HG03135 (cell line): ENCODE results near the gene CLCA1.

Source experiments
- ATAC-seq: cut with Tn5 transposase; IDR thresholded peaks from one replicate; pipeline ENCODE4 v1.9.1; 2021; ENCODE audit warnings: mild to moderate bottlenecking, moderate library complexity; ENCODE audit not compliant: unreplicated experiment

Gene CLCA1

DNA sequence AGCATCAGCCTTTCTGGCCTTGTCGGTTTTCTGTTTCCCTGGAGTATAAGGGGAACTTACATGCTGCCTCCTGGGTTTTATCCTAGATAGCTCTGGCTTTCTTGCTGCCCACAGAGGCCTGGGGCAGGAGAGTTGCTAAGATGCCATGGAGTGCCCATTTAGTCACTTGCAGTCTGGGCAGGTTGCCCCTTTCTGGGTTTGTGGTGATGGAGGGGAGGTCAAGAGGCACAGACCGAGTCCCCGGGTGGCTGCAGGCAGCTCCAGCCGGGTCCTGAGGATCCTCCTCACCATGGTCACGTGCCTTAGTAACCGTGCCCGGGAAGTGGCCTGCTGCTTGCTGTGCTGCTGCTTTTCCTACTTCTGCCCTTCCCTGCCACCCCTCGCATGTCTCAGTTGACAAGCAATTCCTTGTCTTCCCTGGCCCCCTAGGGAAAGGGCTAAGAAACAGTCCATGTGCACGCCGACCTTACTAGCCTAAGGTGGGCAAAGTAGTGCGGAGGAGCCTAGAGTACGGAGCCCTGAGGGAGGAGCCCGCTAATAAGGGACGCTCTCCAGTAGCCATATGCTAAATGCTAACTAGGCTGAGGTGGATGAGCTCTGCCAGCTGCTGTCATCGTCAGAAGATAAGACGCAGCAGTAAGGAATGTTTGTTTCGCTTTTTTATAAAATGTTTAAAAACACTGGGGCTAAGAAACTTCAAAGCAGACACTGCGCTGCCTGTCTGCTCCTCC, 34.8 kb downstream of the CLCA1 start:
- ATAC-seq = no peak

DNA sequence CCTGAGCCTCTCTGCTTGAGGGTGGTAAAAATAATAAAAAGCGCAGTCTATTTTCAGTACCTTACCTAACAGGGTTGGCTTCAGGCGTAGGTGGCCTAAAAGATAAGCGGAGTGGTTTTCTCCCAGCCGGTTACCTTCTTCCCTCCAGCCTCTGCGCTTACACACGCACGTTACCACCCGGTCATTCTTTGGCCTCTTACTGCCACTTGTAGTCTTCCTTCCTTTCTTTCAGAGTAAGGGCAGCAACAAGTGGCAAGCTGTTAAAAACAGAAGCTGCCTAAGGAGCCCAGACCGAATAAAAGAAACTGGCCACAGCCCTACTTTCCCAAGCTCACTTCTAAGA, 35.4 kb downstream of the CLCA1 start:
- no peak for ATAC-seq

DNA sequence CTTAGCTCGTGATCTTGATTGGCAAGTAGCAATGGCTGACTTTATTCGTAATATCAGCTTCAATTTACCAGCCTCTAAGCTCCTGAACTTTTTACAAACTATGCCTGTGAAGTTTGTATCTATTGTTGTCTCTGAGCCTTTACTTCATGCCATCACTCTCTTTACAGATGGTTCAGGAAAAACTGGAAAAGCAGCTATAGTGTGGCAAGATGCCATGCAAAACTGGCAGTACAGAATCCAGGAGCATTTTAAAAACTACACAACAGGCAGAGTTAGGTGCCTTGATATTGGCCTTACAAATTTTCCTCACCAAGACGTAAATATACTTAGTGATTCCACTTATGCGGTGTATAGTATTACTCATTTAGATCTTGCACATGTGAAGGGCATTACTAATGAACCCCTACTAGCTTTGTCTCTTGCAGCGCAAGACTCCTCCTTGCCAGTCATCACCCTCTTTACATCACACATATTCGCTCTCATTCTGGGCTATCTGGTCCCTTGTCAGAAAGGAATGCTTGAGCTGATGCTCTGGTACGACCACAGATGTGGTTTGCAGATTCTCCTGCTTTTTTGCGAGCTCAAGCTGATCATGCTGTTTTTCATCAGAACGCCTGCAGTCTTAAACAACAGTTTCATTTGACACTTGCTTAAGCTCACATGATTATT, 36.3 kb downstream of the CLCA1 start:
- no peak for ATAC-seq

DNA sequence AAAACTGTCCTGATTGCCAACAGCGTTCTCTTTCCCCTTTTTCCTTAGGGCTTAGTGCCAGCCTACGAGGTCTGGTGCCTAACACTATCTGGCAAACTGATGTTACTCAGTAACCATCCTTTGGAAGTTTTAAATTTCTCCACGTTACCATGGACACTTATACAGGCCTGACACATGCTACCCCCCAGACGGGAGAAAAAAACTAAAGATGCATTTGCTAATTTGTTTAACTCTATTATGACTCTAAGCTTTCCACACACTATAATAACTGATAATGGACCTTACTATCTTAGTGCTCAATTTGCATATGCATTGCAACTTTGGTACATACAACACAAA, 36.8 kb downstream of the CLCA1 start:
- no peak for ATAC-seq

DNA sequence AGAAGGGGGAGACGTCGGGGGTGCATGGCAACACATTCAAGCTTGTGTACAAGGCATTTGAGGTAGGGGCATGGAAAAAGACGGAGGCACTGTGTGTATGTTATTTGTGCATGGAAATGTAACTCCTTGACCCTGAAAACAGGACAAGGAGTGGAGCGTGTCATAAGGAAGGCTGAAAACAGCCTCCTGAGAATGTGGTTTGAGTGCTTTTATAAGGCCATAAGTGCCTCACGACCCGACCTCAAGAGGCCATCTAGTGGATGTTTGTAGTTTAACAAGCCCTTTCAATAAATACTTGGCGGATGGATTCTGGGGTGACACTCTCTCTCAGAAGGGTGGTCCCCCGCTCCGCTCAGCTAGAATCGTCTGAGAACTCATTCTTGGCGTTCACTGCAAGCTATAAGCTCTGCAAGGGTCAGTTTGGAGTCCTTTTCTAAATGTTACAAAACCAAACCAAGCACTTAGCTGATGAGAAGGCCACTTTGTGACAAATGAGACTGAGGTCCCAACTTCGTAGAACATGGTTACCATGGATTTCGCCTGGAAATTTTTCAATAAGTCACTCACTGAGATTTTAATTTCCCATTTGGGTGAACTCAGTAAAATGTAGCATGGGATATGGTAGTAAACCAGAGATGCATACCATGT, 39.3 kb downstream of the CLCA1 start:
- no peak for ATAC-seq

DNA sequence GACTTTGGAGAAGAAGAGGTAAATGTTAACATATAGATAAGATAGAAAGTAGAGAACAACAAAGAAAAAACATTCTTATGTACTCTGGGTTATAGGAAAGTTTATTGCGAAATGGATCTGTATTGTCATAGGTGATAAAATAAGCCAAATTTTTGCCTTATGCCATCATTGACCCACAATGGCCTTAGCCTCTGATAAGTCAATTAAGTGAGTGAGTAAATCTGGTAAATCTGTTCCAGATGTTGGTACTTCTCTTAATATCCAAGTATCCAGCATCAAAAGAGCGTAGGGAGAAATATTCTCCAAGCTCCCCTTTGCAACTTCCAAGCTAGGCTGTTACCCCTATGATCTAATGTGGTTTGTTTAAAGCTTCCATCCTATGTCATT, 39.8 kb downstream of the CLCA1 start:
- no peak for ATAC-seq

DNA sequence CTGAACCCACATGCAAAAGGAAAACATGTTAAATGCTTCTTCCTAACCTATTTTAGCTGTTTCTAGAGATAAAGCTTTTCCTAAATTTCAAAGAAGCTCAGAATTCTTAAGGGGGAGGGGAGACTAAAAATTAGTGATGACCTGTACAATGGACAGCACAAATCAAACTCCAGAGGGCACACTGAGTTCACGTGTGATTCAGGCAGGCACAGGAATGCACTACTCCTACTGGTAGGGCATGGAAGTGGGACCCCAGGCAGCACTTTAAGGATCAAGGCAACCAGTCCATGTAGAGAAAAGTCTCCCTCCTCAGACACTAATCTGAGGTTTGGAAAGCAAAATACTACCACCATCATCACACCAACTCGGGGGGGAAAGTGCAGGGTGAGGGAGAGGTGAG, 46.9 kb downstream of the CLCA1 start:
- ATAC-seq = no peak

DNA sequence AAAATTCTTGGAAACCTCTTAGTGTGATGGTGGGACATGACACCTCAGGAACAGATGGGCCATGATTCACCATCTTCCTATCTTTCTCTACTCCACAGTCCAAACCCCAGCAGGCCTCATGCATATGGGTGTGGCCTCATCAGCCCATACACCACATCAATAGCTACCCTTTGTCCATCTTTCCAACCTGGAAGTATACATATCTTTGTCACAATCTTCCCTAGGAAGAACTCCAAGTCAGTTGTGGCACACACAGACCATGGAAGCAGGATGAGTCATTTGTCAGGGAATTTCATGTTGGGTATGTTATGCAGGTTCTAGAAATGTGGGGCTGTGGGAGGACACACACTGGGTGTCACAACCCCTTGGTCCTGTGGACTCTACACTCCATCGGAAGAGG, 47.6 kb downstream of the CLCA1 start:
- ATAC-seq = no peak

DNA sequence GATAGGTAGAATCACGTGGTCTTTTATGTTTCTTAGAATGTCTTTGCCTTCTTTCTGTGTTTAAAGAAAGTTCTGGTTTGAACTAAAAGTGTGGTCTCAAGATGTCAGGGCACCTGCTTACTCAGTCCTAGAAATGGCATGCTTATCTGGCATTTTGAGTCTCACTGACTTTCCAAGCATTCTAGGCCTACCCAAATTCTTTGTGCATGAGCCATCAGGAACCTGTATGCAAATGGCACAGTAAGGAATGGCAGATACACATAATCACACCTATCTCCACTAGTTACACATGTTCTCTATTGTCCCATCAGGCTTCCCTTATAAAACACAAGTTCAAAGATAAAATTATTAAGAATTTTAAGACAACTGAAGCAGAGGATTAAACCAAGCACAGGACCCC, 48.6 kb downstream of the CLCA1 start:
- ATAC-seq = no peak

DNA sequence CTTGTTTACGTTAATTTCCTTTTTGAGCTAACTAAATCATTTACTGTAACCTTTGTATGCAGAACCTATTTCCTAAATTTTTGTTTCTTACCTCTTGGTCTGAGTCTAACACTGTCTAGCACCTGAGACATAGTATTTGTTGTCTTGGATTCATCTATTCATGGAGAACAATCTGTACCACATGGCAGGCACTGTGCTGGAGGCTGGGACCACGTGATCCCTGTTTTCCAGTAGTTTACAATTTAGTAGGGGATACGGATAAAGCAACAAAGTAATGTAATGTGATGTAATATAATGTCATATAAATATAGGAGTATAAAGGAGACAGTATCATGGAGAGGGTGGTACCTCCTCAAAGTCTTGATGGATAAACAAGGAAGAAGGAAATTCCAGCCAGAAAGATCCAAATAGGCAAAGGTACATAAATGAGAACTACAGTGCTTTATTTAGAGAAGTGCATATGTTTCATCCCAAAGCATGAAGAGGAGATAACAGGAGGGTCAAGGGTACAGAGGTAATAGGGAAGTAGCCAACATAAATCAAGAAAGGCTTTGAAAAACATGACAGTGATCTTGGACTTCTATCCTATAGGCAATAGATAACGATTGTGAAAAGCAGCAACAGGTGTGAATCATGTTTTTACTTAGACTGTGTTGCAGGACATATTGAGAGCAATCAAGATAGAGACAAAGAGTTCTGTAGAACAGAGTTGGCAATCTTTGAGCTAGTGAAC, 52.2 kb downstream of the CLCA1 start:
- ATAC-seq = no peak

DNA sequence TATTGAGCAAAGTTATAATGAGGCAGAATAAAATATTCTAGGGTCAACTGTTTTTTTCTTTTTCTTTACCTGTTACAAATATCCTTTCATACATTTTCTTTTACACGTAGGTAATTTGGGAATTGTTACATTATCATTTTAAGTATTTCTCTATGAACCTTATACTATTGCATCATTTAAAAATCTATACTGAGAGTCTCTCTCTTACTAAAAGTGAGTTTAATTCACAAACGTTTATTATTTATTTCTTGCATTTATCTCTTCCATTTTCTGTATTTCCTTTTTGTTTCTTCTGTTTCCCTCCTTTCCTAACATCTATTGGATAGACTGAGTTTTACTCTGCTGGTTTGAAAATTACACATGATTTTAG, 52.8 kb downstream of the CLCA1 start:
- ATAC-seq = no peak

DNA sequence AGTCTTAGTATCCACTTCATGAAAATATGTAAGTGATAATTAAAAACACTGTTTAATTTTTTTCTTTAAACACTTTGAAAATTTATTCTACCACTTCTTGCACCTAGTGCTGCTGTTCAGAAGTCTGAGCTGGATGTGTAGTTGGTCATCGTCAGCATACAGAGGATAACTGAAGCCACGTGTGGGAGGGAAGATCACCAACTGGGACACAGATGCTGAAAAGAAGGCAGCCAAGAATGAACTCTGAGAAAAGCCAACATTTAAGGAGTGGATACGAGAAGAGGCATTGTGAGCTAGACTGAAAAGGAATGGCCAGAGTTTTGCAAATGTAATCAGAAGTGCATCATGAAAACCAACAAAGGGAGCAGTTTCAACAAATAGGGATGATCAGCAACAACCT, 53.5 kb downstream of the CLCA1 start:
- no peak for ATAC-seq

DNA sequence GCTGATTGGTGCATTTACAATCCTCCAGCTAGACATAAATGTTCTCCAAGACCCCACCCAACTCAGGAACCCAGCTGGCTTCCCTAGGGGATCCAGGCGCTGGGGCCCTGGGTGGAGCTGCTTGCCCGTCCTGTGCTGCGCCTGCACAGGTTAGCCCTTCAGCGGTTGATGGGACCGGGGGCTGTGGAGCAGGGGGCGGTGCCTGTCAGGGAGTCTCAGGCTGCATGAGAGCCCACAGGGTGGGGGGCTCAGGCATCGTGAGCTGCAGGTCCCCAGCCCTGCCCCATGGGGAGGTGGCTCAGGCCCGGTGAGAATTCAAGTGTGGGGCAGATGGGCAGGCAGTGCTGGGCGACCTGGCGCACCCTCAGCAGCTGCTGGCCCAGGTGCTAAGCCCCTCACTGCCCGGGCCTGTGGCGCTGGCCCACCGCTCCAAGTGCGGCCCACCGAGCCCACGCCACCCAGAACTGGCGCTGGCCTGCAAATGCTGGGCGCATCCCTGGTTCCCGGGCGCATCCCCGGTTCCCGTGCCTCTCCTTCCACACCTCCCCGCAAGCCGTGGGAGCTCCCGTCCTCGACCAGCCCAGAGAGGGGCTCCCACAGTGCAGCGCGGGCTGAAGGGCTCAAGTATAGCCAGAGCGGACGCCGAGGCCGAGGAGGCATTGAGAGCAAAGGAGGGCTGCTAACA, 55.1 kb downstream of the CLCA1 start:
- no peak for ATAC-seq

DNA sequence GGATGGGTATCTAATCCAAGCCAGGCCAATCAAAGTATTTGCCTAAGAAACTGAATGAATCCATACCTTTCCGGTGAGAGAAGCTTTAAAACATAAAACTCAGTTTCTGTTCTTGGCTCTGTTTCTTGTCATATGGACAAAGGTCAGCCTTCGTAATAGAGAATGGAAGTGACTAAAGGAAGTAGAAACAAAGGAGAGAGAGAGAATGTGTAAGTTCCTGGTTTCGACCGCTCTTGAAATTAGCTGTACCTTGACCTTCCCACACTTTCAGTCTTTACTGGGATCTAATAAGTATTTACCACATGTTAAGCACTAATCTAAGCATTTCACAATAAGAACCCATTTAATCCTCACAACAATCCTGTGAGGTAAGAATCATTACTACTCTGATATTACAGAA, 58.6 kb downstream of the CLCA1 start:
- no peak for ATAC-seq

DNA sequence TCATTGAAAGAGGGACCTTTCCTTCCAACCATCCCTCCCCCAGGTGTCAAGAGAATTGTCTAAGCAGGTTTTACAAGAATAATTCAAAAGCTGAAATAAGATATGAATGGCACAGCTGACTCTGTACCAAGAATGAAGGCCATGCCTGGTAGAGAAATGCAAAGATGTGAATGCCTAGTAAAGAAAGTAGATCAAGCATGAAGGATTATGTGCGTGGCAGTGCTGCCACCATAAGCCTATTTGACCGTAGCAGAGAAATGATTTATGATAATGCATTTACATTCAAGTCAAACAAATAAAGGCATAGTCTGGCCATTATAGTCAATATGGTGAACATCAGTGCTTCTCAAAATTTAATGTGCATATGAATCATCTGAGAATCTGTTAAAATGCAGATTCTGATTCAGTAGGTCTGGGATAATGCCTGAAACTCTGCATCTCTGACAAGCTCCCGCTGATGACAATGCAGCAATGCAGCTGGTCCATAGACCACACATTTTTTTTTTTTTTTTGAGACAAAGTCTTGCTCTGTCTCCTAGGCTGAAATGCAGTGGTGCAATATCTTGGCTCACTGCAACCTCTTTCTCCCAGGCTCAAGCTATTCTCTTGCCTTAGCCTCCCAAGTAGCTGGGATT, 61.6 kb downstream of the CLCA1 start:
- ATAC-seq = no peak

DNA sequence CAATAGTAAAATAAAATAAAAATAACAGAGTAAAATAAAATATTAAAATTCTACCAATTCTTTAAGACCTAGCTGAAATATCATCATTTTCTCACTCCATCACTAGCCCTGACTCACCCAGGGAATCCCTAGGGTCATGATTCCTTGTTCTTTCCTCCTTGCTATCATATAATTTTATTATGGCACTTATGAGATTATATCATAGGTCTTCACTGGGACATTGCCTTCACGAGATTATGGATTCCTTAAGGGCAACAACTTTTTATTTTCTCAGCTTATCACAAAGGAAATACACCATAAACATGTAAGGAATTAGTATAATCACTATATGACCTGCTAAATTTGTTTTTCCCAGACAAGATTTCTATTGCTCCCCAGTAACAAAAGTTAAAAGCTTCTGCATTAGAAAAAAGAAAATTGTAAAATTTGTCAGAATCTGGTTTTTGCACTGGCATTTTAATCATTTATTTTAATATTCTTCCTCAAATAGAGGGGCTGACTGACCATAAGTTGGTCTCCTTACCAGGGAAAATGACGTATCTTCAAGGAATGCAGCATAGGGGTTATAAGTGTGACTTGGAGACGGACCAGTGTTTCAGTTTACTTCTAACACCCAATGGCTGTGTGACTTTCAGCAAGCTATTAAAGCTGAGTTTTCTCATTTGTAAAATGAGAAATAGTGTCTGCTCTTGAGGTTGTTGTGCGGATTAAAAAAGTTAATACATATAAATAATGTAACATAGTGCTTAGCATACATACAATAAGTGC, 69.4 kb downstream of the CLCA1 start:
- ATAC-seq = no peak

DNA sequence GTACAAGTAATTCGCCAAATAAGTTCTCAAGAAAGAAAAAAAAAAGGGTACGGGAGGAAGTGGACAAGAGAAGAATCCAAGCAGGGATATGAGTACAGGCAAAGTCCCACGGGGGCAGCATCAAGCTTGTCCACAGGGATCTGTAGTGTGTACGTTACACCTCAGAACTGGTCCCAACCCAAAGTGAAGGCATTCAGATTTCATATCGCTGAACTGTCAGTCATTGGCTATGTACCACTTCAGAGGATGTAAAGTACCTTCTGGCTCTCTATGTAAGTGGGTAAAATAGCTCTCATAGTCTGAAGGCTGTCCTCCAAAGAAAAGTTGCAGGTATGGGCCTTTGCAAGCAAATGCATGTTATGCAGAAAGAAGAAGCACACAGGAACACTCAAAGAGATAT, 70.0 kb downstream of the CLCA1 start:
- no peak for ATAC-seq

DNA sequence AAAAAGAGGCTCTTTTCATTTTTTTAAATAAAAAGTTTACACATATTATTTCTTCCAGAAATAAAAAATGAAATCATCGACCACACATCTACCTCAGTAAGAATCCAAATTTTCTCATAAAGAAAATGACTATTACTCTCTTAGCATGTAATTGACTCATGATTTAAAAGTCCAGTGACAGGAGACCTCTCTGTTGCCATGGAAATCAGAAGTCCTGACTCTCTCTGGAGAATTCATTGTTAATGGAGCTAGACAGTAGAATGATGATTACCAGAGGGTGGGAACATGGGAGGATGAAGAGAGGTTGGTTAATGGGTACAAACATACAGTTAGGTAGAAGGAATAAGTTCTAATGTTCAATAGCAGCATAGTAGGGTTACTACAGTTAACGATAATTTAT, 73.1 kb downstream of the CLCA1 start:
- no peak for ATAC-seq

DNA sequence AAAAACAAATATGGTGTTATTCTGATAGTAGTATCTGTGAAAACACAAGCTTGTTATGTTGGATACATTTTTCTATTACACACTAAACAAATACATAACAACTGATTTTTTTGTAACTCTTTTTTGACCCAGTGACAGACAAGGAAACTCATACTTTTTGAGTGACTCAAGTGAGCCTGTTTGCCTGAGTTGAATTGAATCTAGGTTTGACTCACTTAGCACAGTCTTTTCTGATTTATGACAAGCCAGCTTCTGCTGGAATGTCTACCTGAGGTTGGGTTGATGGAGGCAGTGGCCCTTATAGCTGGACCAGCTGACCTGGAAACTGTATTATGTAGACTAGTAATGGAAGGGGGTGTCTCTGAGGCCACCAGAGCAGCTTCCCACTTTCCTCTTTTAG, 73.9 kb downstream of the CLCA1 start:
- no peak for ATAC-seq

DNA sequence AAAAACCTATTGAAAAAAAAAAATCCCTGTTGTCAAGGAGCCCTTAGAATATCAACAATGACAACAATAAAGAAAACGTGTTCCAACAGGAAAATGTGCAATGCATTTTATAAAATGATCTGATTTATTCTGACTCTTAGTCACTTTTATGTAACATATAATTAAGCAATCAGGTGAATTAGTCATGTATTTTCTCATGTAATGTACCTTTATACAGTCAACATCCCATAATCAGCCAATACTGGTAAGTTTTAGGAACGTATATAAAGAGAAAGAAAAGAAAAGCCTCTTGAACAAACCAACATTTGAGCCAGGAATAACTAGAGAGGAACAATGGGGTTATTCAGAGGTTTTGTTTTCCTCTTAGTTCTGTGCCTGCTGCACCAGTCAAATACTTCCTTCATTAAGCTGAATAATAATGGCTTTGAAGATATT, 78.1 kb downstream of the CLCA1 start, which contains the start of gene CLCA4:
TSS of gene CLCA4 (plus strand) at position 292 of the 435 bp plus-strand sequence. CDS start at position 334, 42 bp downstream.
- no peak for ATAC-seq
